SK-N-SH (cell line): ENCODE data around the gene DGLUCY. TPM values are rescaled to one million over a fixed set of nuclear protein-coding genes. Genes with fewer than 3 reads are reported as not detected.

Source experiments
- CTCF ChIA-PET: fragments of 300-600, 350-600 bp; formaldehyde crosslinking; extraction: SDS; loops from one replicate; lab custom pipeline; 2021; lab: Yijun Ruan, JAX
- POLR2A ChIA-PET: fragments of 350-600 bp; sonication (Branson Sonifier 250); formaldehyde crosslinking; extraction: SDS; loops from one replicate; lab custom pipeline; 2020; ENCODE audit warnings: antibody characterized with exemption, inconsistent platforms; lab: Yijun Ruan, JAX
- DNase-seq: peaks from one replicate; pipeline ENCODE4 v3.0.0; 2012
- H2AFZ ChIP-seq: fragments of 200-600 bp; sonication (generic); 2 replicates; pipeline ENCODE4 v1.8.1; 2016; ENCODE audit warnings: antibody characterized with exemption, mild to moderate bottlenecking, low read depth
- H3F3A ChIP-seq: fragments of 200-600 bp; sonication (generic); replicated peaks from 2 replicates; pipeline ENCODE3; 2016; ENCODE audit warnings: antibody characterized with exemption, mild to moderate bottlenecking; ENCODE audit not compliant: insufficient read depth
- H3K27ac ChIP-seq, 2 experiments: fragments of 200-500 bp in 1 of 2; fragments of 200-600 bp in 1 of 2; sonication (Bioruptor generic) in 1 of 2; sonication (generic), shearing (Covaris generic) in 1 of 2; 2 replicates each; pipeline versions ENCODE4 v1.5.1 to v1.6.1; 2014 to 2016; ENCODE audit warnings: low read depth in 2 of 2, inconsistent platforms in 1 of 2, low read length in 1 of 2, mild to moderate bottlenecking in 1 of 2, mixed read lengths in 1 of 2
- H3K27me3 ChIP-seq: fragments of 200-600 bp; sonication (generic), shearing (Covaris generic); 2 replicates; pipeline ENCODE4 v1.6.1; 2016; ENCODE audit warnings: mixed run types; ENCODE audit not compliant: insufficient read depth
- H3K36me3 ChIP-seq, 2 experiments: fragments of 200-500 bp in 1 of 2; fragments of 200-600 bp in 1 of 2; sonication (Bioruptor generic) in 1 of 2; sonication (generic) in 1 of 2; replicated peaks in 1 of 2; 2 replicates each; pipeline versions ENCODE3 to v1.5.1; 2014 to 2016; ENCODE audit warnings: low read length in 1 of 2, mild to moderate bottlenecking in 1 of 2; ENCODE audit not compliant: insufficient read depth in 2 of 2, control insufficient read depth in 1 of 2
- H3K4me1 ChIP-seq, 2 experiments: fragments of 200-500 bp in 1 of 2; fragments of 200-600 bp in 1 of 2; sonication (Bioruptor generic) in 1 of 2; sonication (generic), shearing (Covaris generic) in 1 of 2; 2 replicates each; pipeline versions ENCODE4 v1.5.1 to v1.6.1; 2014 to 2016; ENCODE audit warnings: low read depth in 1 of 2, low read length in 1 of 2, mixed run types in 1 of 2; ENCODE audit not compliant: insufficient read depth in 2 of 2, control insufficient read depth in 1 of 2
- H3K4me2 ChIP-seq: fragments of 200-600 bp; sonication (generic), shearing (Covaris generic); 2 replicates; pipeline ENCODE4 v1.6.1; 2017; ENCODE audit warnings: mixed run types
- H3K4me3 ChIP-seq, 2 experiments: fragments of 200-500 bp in 1 of 2; fragments of 200-600 bp in 1 of 2; sonication (Bioruptor generic) in 1 of 2; sonication (generic), shearing (Covaris generic) in 1 of 2; 2 replicates each; pipeline versions ENCODE4 v1.5.1 to v1.8.1; 2014 to 2016; ENCODE audit warnings: low read depth in 2 of 2, inconsistent platforms in 1 of 2, low read length in 1 of 2, mild to moderate bottlenecking in 1 of 2, mixed read lengths in 1 of 2, moderate library complexity in 1 of 2
- H3K79me2 ChIP-seq: fragments of 200-600 bp; sonication (generic); 2 replicates; pipeline ENCODE4 v1.8.1; 2017; ENCODE audit warnings: mild to moderate bottlenecking; ENCODE audit not compliant: insufficient read depth
- H3K9ac ChIP-seq: fragments of 200-600 bp; sonication (generic); 2 replicates; pipeline ENCODE4 v1.6.1; 2017; ENCODE audit warnings: mixed run types
- H3K9me2 ChIP-seq: fragments of 200-600 bp; sonication (generic); 2 replicates; pipeline ENCODE4 v1.6.1; 2017; ENCODE audit warnings: mixed run types
- H3K9me3 ChIP-seq: fragments of 200-600 bp; sonication (generic); 2 replicates; pipeline ENCODE4 v1.6.1; 2017; ENCODE audit warnings: mixed run types, mild to moderate bottlenecking, moderate library complexity
- H4K20me1 ChIP-seq: fragments of 200-600 bp; sonication (generic); 2 replicates; pipeline ENCODE4 v1.6.1; 2017; ENCODE audit warnings: mild to moderate bottlenecking, mixed run types; ENCODE audit not compliant: insufficient read depth
- CTCF ChIP-seq: fragments of 200-600 bp; sonication (generic); IDR thresholded peaks from 2 replicates; pipeline ENCODE4 v1.6.1; 2017; ENCODE audit warnings: antibody characterized with exemption, mild to moderate bottlenecking, moderate library complexity
- ELF1 ChIP-seq: IDR thresholded peaks from 2 replicates; pipeline ENCODE4 v1.4.0; 2012
- IRF3 ChIP-seq: fragments of 150-350 bp; IDR thresholded peaks from 2 replicates; pipeline ENCODE4 v1.6.1; 2016; ENCODE audit warnings: mild to moderate bottlenecking, low read depth, low read length
- SIN3A ChIP-seq: IDR thresholded peaks from 2 replicates; pipeline ENCODE4 v1.6.1; 2012; ENCODE audit warnings: low read depth, mild to moderate bottlenecking, low read length, moderate library complexity, borderline replicate concordance
- TAF1 ChIP-seq: IDR thresholded peaks from 2 replicates; pipeline ENCODE4 v1.6.1; 2012; ENCODE audit warnings: low read depth, mild to moderate bottlenecking, low read length, moderate library complexity, borderline replicate concordance
- USF2 ChIP-seq: fragments of 150-350 bp; IDR thresholded peaks from 2 replicates; pipeline ENCODE4 v1.6.1; 2017; ENCODE audit warnings: antibody characterized with exemption, low read length, low read depth, borderline replicate concordance
- YY1 ChIP-seq: IDR thresholded peaks from 2 replicates; pipeline ENCODE4 v1.4.0; 2012; ENCODE audit warnings: low read depth, mild to moderate bottlenecking
- WGBS: methylation state at CpG from one replicate; pipeline ENCODE4 v1.1.6; 2017; ENCODE audit warnings: low lambda C conversion rate; 5-methylcytosine and 5-hydroxymethylcytosine counted together
- polyA plus RNA-seq, 3 experiments: library from polyadenylated mRNA; depleted of rRNA; stranded (reverse); fragments of >200 nt; gene quantifications; 2 replicates each; pipeline ENCODE4 v1.2.3, GENCODE V29; 2012

DGLUCY gene
- polyA plus RNA-seq, 1 of the 3 experiments (the other 2 are of a cell fraction), result 17.2 TPM

- POLR2A ChIA-PET, result interaction anchor here (1.1 kb wide), 1 partner anchor 12 kb away, joined by 8 read pairs; no protein-coding TSS in a partner anchor
Measured at GRCh38 chr14:91158091-91158790, 44.4 kb downstream of the DGLUCY start.

GRCh38 chr14:91159182-91159581, 45.3 kb downstream of the DGLUCY start:
- Histone ChIP-seq H4K20me1 (no peaks in the 10 kb centered on the region), H3K9me3 (no peaks in the 10 kb centered on the region), H2AFZ (no peak overlapping the region), H3K9ac (no peak overlapping the region), H3K9me2 (no peaks in the 10 kb centered on the region), H3K4me3 (no peak overlapping the region), H3K79me2 (no peaks in the 10 kb centered on the region), H3K4me1 (peaks cover 11 to 12% of the 10 kb centered on the region in 2 experiments; a peak in 2 of 4 replicates)
- POLR2A ChIA-PET, result interaction anchor here (1.1 kb wide), 1 partner anchor 11 kb away, joined by 8 read pairs; no protein-coding TSS in a partner anchor
- TF ChIP-seq TAF1 (no peak), IRF3 (no peak), SIN3A (no peak), CTCF (no peak)
- TF ChIP-seq, all 33 proteins: peak for 0
- no peak for DNase-seq
- Histone ChIP-seq H3K36me3 (peaks cover 3 to 17% of the 10 kb centered on the region in 2 experiments), H3F3A (no peaks in the 10 kb centered on the region), H3K27ac (no peak overlapping the region), H3K4me2 (no peak overlapping the region), H3K27me3 (no peaks in the 10 kb centered on the region)
- CTCF ChIA-PET, result interaction anchor here (1.0 kb wide), 1 partner anchor 12 kb away, joined by 4 read pairs; no protein-coding TSS in a partner anchor
- WGBS, result 90% methylated on average over 6 of the region's 6 CpGs

More at GRCh38 chr14:91158091-91158790, 44.4 kb downstream of the DGLUCY start:
- no peaks in the 10 kb centered on the region for H3K9me3 ChIP-seq
- no peak overlapping the region for H3K4me3 ChIP-seq
- CTCF ChIA-PET, result interaction anchor here (0.6 to 1.2 kb wide), 4 partner anchors 12 to 414 kb away, joined by 3 read pairs; no protein-coding TSS in a partner anchor
- H3K9me2 ChIP-seq, result no peaks in the 10 kb centered on the region
- no peaks in the 10 kb centered on the region for H3K79me2 ChIP-seq
- H3K9ac ChIP-seq, result no peak overlapping the region
- H4K20me1 ChIP-seq, result no peaks in the 10 kb centered on the region
- peaks cover 11 to 12% of the 10 kb centered on the region in 2 experiments; a peak in 2 of 4 replicates for H3K4me1 ChIP-seq
- no peak for DNase-seq
- H2AFZ ChIP-seq, result no peak overlapping the region
- TF ChIP-seq USF2, result no peak
- TF ChIP-seq ELF1, result no peak
- TF ChIP-seq YY1, result no peak
- no peak overlapping the region for H3K4me2 ChIP-seq
- 92% methylated on average over 1 of the region's 2 CpGs for WGBS
- no peak overlapping the region for H3K27ac ChIP-seq
- H3K27me3 ChIP-seq, result no peaks in the 10 kb centered on the region
- no peaks in the 10 kb centered on the region for H3F3A ChIP-seq
- peaks cover 3 to 17% of the 10 kb centered on the region in 2 experiments for H3K36me3 ChIP-seq
